ENCODE data around the gene ADAM33.

Gene ADAM33

GRCh38 chr20:3661060-3661813, 20.6 kb downstream of the ADAM33 start:
- Histone ChIP-seq H3K9me3 (no peaks in the 10 kb centered on the region), H3K36me3 (no peaks in the 10 kb centered on the region), H3K4me1 (ENCODE audit: control insufficient read depth in 1 of 2, insufficient read depth in 1 of 2, low read depth in 1 of 2, low read length in 1 of 2) (peaks cover 3 to 19% of the 10 kb centered on the region in 2 experiments), H3K27me3 (peaks cover 73% of the 10 kb centered on the region), H3K27ac (no peak overlapping the region), H3K4me3 (ENCODE audit: low read depth in 1 of 2, low read length in 1 of 2) (no peak overlapping the region)
- no peak for TF ChIP-seq CTCF (IDR thresholded peaks at IDR 0.05)

- TF ChIP-seq CTCF (IDR thresholded peaks at IDR 0.05): no peak
- Histone ChIP-seq H3K27ac (no peak overlapping the region), H3K9me3 (no peaks in the 10 kb centered on the region), H3K36me3 (no peaks in the 10 kb centered on the region), H3K4me3 (ENCODE audit: low read depth in 1 of 2, low read length in 1 of 2) (peak overlapping the region in 1 of 2 experiments; percentile 24), H3K27me3 (peaks cover 73% of the 10 kb centered on the region), H3K4me1 (ENCODE audit: control insufficient read depth in 1 of 2, insufficient read depth in 1 of 2, low read depth in 1 of 2, low read length in 1 of 2) (peaks cover 3 to 19% of the 10 kb centered on the region in 2 experiments)
Observed at GRCh38 chr20:3660262-3661059, 21.3 kb downstream of the ADAM33 start.

GRCh38 chr20:3659492-3660261, 22.1 kb downstream of the ADAM33 start:
- peaks cover 72% of the 10 kb centered on the region for H3K27me3 ChIP-seq
- H3K27ac ChIP-seq: no peak overlapping the region
- H3K36me3 ChIP-seq: no peaks in the 10 kb centered on the region
- no peaks in the 10 kb centered on the region for H3K9me3 ChIP-seq
- H3K4me3 ChIP-seq (ENCODE audit: low read depth in 1 of 2, low read length in 1 of 2): no peak overlapping the region
- TF ChIP-seq CTCF (IDR thresholded peaks at IDR 0.05): no peak
- peaks cover 3 to 22% of the 10 kb centered on the region in 2 experiments for H3K4me1 ChIP-seq (ENCODE audit: control insufficient read depth in 1 of 2, insufficient read depth in 1 of 2, low read depth in 1 of 2, low read length in 1 of 2)

- H3K27me3 ChIP-seq: peaks cover 64% of the 10 kb centered on the region
- no peaks in the 10 kb centered on the region for H3K9me3 ChIP-seq
- H3K4me3 ChIP-seq (ENCODE audit: low read depth in 1 of 2, low read length in 1 of 2): no peak overlapping the region
- no peak for TF ChIP-seq CTCF (IDR thresholded peaks at IDR 0.05)
- H3K4me1 ChIP-seq (ENCODE audit: control insufficient read depth in 1 of 2, insufficient read depth in 1 of 2, low read depth in 1 of 2, low read length in 1 of 2): peaks cover 9 to 30% of the 10 kb centered on the region in 2 experiments
- no peaks in the 10 kb centered on the region for H3K36me3 ChIP-seq
- no peak overlapping the region for H3K27ac ChIP-seq
Observed at GRCh38 chr20:3658716-3659491, 22.9 kb downstream of the ADAM33 start.
